Measurements from ENCODE around the gene TEDC2. TPM values are rescaled to one million over a fixed set of nuclear protein-coding genes. Genes with fewer than 3 reads are reported as not detected.

TEDC2 gene
- total and polyA plus RNA-seq, 3 donors from 2014 or later: 7.7 to 19.4 (median 18.0) TPM

DNA sequence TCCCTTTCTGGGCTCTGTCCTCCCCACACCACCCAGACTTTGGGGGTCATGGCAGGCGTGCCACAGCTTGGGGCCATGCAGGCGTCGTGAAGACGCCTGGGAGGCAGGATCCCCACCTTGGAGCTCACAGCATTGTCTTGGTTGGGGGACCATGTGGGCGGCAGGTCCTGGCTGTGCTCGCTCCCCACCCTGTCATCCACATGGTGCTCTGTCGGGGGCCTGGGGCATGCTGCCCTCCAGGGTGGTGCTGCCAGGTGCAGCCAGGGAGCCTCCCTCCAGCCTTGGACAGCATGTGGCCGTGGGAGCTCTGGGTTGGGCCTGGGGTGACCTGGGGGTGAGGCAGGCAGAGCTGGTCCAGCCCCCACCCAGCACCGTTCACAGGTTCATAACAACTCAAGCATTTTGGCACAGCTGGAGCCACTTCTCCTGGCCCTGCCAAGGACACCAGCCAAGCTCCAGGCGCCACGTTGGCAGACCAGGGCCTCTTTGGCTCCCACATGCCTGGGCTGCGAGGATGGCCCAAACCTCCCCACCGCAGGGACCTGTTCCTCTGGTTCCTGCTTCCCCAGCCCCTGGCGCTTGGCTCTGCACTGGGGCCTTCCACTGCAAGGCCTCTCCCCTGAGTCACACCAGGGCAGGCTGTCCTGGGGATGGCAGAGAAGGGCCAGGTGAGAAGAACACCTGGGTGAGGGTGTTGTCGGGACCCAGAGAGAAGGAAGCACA, 38.8 kb downstream of the TEDC2 start:
- DNase-seq: no peak
- intact Hi-C loops (cut with DNase I; ENCODE audit: low total_unique reads): no loop called here
- no peaks in the 10 kb centered on the region for H3K9me3 ChIP-seq
- peaks cover 30% of the 10 kb centered on the region for H3K4me1 ChIP-seq
- TF ChIP-seq, protein P1, sequence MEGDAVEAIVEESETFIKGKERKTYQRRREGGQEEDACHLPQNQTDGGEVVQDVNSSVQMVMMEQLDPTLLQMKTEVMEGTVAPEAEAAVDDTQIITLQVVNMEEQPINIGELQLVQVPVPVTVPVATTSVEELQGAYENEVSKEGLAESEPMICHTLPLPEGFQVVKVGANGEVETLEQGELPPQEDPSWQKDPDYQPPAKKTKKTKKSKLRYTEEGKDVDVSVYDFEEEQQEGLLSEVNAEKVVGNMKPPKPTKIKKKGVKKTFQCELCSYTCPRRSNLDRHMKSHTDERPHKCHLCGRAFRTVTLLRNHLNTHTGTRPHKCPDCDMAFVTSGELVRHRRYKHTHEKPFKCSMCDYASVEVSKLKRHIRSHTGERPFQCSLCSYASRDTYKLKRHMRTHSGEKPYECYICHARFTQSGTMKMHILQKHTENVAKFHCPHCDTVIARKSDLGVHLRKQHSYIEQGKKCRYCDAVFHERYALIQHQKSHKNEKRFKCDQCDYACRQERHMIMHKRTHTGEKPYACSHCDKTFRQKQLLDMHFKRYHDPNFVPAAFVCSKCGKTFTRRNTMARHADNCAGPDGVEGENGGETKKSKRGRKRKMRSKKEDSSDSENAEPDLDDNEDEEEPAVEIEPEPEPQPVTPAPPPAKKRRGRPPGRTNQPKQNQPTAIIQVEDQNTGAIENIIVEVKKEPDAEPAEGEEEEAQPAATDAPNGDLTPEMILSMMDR (IDR thresholded peaks at IDR 0.05): no peak
- TF ChIP-seq POLR2A (IDR thresholded peaks at IDR 0.05): no peak
- WGBS, 2 donors: 77% methylated on average over 15 of the region's 15 CpGs; no CpG with 5 or more reads in 1 of the 2 donors
- no peaks in the 10 kb centered on the region for H3K36me3 ChIP-seq (ENCODE audit: low read depth, missing control alignments)
- H3K4me3 ChIP-seq: no peak overlapping the region
- no peaks in the 10 kb centered on the region for H3K27me3 ChIP-seq
- H3K27ac ChIP-seq: no peak overlapping the region

DNA sequence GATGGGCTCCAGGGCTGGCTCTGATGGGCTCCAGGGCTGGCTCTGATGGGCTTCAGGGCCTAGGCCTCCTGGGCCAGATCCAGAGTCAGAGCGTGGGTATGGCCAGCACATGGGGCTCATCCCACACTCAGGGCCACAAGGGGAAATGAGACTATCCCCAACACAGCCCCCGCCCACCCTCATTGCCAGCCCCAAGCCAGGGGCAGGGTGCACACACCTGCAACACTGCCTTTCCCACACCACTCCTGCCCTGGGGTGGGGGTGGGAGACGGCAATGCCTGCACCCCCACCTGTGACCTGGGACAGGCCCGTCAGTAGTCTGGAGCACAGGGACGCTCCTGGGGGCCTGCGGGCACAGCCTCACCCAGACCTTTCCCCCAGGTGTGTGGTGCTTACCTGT, 39.5 kb downstream of the TEDC2 start:
- no peak overlapping the region for H3K27ac ChIP-seq
- TF ChIP-seq, protein P1 (IDR thresholded peaks at IDR 0.05): no peak
- TF ChIP-seq POLR2A (IDR thresholded peaks at IDR 0.05): no peak
- H3K36me3 ChIP-seq (ENCODE audit: low read depth, missing control alignments): no peaks in the 10 kb centered on the region
- intact Hi-C loops (cut with DNase I; ENCODE audit: low total_unique reads): no loop called here
- no peaks in the 10 kb centered on the region for H3K9me3 ChIP-seq
- 80 to 88% methylated on average over 1 to 6 of the region's 6 CpGs for WGBS, 2 donors
- no peak overlapping the region for H3K4me3 ChIP-seq
- no peaks in the 10 kb centered on the region for H3K27me3 ChIP-seq
- DNase-seq: no peak
- H3K4me1 ChIP-seq: peaks cover 30% of the 10 kb centered on the region

GRCh38 chr16:2499890-2500429, 40.1 kb downstream of the TEDC2 start:
- Histone ChIP-seq H3K27ac (no peak overlapping the region), H3K36me3 (ENCODE audit: low read depth, missing control alignments) (no peaks in the 10 kb centered on the region), H3K4me3 (no peak overlapping the region), H3K9me3 (no peaks in the 10 kb centered on the region), H3K4me1 (peaks cover 30% of the 10 kb centered on the region), H3K27me3 (no peaks in the 10 kb centered on the region)
- intact Hi-C loops (cut with DNase I; ENCODE audit: low total_unique reads): no loop called here
- TF ChIP-seq POLR2A (IDR thresholded peaks at IDR 0.05): no peak
- TF ChIP-seq, protein P1 (IDR thresholded peaks at IDR 0.05): no peak
- 93% methylated on average over 15 to 29 of the region's 29 CpGs for WGBS, 2 donors
- no peak for DNase-seq

- Histone ChIP-seq H3K27me3 (no peaks in the 10 kb centered on the region), H3K36me3 (ENCODE audit: low read depth, missing control alignments) (no peaks in the 10 kb centered on the region), H3K27ac (no peak overlapping the region), H3K4me3 (no peak overlapping the region), H3K9me3 (no peaks in the 10 kb centered on the region), H3K4me1 (peaks cover 30% of the 10 kb centered on the region)
- intact Hi-C loops (cut with DNase I; ENCODE audit: low total_unique reads): no loop called here
- DNase-seq: no peak
- TF ChIP-seq, protein P1 (IDR thresholded peaks at IDR 0.05): no peak
- TF ChIP-seq POLR2A (IDR thresholded peaks at IDR 0.05): no peak
- WGBS, 2 donors: 80 to 88% methylated on average over 12 to 20 of the region's 20 CpGs
Observed at GRCh38 chr16:2500430-2500917, 40.6 kb downstream of the TEDC2 start.

All from testis (tissue), 3 donors.